Activated CD8-positive, alpha-beta memory T cell treated with anti-CD3 and anti-CD28 coated beads for 1 hour (primary cell): ENCODE results near the gene FSIP1.
A peak's percentile ranks its signal among the peaks of the same experiment; 100 is the strongest.

Source experiments
- DNase-seq, 2 donors: peaks; one replicate each; pipeline ENCODE4 v3.0.0-alpha.2; 2020; ENCODE audit warnings: low read depth in 1 of 2; ENCODE audit errors: extremely low read depth in 1 of 2

Gene FSIP1

DNA sequence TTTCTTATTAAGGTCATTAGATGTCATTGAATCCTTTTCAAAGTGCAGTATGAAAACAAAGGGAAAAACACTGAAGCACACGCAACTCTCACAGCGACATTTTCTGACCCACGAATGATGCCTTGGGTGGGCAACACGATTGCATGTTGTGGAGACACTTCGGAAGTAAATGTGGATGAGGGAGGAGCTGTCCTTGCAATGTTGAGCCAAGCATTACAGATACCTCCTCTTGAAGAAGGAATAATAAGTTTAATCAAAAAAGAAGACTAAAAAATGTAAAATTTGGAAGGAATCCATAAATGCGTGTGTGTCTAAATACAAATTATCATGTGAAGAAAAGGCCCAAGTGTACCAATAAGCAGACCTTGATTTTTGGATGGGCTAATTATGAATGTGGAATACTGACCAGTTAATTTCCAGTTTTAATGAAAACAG, 184.9 kb downstream of the FSIP1 start:
- no peak for DNase-seq

DNA sequence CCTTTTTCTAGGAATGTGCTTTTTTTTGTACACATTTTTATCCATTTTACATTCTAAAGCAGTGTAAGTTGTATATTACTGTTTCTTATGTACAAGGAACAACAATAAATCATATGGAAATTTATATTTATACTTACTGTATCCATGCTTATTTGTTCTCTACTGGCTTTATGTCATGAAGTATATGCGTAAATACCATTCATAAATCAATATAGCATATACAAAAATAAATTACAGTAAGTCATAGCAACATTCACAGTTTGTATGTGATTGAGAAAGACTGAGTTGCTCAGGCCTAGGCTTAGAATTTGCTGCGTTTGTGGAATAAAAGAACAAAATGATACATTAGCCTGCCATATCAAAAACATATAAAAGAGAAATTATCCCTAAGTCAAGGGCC, 185.3 kb downstream of the FSIP1 start:
- no peak for DNase-seq

DNA sequence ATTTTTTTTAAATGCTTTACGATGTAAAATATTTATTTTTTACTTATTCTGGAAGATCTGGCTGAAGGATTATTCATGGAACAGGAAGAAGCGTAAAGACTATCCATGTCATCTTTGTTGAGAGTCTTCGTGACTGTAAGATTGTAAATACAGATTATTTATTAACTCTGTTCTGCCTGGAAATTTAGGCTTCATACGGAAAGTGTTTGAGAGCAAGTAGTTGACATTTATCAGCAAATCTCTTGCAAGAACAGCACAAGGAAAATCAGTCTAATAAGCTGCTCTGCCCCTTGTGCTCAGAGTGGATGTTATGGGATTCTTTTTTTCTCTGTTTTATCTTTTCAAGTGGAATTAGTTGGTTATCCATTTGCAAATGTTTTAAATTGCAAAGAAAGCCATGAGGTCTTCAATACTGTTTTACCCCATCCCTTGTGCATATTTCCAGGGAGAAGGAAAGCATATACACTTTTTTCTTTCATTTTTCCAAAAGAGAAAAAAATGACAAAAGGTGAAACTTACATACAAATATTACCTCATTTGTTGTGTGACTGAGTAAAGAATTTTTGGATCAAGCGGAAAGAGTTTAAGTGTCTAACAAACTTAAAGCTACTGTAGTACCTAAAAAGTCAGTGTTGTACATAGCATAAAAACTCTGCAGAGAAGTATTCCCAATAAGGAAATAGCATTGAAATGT, 186.1 kb downstream of the FSIP1 start:
- no peak for DNase-seq

- DNase-seq = no peak
Measured at GRCh38 chr15:39595338-39596221, 187.1 kb downstream of the FSIP1 start.

DNA sequence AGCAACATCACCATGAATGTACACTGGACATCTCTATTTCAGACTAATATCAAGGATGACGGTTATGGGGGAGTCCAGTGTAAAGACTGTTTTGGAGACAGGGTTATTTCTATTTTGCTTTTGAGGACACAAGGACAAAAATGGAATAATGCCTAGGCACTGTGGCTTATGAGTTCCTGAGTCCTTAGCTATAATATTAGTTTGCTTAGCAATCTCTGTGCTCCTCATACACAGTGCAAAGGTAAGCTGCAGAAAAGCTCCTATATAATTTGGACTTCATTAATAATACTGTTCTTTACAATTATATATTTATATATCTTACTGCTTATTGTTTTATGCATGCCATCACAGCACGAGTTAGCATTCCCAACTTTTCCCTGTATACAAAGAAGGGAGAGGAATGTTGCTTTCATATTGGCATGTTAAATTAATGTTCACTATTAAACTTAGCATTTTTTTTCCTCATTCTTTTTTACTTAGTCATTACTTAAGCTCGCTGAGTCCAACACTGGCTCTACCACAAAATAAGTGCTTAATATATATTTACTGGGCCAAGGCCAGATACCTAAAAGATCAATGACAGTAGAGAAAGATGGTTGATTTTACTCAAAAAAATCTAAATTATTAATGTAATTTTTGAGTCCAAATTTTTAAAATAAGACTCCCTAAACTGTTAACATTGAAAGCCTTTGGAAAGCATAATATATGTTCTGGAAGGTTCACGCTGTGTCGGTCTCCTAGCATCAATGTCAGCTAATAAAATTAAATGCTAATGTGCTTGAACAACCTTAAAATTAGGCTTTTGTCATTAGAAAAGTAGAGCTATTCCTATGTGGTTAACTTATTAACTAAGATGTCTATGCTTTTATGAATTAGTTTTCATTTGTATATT, 187.9 kb downstream of the FSIP1 start:
- DNase-seq = no peak

DNA sequence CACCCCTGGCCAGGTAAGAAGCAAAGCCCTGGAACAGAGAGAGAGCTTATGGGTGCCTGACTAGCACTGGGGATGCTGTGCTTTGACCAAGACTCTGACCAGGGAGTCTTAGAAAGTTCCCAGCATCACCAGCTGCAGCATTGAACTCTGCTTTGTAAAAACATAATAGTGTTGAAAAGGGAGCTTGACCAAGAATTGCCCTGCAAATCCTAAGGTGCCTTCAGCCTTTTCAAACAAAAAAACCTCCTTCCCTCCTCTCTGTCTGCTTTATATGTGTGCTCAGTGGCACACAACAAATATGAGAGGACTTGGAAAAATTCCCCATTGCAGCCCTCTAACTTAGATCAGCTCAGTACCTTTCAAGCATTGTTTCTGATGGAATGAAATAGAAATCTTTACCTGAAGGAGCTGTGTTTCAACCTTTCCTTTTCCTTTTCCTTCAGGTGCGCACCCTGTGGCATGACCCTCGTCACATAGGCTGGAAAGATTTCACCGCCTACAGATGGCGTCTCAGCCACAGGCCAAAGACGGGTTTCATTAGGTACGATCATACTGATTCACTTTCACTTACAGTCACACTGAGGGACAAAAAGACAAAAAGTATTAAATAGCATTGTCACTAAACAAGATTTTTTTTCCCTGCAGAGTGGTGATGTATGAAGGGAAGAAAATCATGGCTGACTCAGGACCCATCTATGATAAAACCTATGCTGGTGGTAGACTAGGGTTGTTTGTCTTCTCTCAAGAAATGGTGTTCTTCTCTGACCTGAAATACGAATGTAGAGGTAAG, 188.8 kb downstream of the FSIP1 start:
- DNase-seq = peak in 1 of 2 donors; percentile 8

DNA sequence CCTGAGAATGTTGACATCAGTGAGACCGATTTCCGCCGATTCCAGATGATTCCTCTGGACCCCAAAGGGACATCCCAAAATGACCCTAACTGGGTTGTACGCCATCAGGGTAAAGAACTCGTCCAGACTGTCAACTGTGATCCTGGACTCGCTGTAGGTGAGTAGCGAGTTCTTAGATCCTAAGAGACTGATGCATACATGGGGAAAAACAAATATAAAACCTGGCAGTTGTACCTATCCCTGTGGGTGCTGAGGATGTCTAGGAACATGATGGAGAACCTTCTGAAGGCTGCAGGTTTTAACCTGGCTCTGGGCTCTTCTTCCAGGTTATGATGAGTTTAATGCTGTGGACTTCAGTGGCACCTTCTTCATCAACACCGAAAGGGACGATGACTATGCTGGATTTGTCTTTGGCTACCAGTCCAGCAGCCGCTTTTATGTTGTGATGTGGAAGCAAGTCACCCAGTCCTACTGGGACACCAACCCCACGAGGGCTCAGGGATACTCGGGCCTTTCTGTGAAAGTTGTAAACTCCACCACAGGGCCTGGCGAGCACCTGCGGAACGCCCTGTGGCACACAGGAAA, 189.5 kb downstream of the FSIP1 start:
- DNase-seq = no peak

DNA sequence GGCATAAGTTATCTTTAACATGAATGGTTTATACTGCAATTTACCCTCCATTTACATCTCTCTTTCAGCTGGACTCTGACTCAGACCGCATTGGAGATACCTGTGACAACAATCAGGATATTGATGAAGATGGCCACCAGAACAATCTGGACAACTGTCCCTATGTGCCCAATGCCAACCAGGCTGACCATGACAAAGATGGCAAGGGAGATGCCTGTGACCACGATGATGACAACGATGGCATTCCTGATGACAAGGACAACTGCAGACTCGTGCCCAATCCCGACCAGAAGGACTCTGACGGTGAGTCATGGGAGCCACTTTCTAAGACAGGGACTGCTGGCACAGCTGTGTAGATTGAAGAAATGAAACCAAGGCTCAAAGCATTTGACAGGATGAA, 190.1 kb downstream of the FSIP1 start:
- no peak for DNase-seq

DNA sequence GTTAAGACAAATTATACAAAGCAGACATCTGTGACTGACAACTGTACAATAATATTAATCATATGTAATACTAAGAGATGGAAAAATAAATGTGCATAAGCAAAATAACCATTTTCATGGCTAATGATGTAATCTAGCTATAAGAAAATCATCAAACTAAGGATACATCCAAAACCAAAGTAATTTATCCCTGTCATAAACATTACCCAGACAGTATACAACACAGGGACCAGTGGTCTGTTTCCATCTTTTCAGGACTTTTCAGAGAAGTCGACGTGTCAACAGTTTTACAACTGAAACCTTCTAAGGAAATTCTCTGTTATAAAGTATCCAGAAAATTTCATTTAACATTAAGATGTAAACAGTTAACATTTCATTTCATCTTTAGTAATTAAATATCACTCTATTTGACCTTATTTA, 190.7 kb downstream of the FSIP1 start:
- DNase-seq = no peak

- DNase-seq = no peak
Measured at GRCh38 chr15:39591141-39591895, 191.3 kb downstream of the FSIP1 start.

DNA sequence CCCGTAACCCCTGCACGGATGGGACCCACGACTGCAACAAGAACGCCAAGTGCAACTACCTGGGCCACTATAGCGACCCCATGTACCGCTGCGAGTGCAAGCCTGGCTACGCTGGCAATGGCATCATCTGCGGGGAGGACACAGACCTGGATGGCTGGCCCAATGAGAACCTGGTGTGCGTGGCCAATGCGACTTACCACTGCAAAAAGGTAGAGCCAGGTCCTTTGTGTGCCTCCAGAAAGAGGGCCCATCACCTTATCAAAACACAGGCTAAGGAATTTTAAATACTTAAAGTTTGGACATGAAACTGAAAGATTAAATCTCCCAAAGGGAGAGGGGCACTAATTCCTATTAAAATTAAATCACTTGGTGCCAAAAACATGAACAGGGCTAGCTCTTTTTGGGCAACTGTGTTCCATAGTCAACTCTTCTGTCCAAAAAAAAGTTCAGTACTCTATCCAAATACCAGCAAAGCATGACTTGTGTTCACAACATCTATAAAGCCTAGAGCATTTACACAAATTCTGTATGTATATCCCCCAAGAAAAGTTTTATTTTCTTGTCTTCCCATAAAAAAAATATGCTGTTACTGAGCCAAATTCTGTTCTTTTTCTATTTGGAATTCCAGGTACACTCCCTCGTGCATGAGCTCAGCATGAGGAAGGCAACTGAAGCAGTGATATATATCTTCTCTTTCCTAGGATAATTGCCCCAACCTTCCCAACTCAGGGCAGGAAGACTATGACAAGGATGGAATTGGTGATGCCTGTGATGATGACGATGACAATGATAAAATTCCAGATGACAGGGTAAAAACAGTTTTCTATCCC, 192.6 kb downstream of the FSIP1 start:
- DNase-seq = no peak

DNA sequence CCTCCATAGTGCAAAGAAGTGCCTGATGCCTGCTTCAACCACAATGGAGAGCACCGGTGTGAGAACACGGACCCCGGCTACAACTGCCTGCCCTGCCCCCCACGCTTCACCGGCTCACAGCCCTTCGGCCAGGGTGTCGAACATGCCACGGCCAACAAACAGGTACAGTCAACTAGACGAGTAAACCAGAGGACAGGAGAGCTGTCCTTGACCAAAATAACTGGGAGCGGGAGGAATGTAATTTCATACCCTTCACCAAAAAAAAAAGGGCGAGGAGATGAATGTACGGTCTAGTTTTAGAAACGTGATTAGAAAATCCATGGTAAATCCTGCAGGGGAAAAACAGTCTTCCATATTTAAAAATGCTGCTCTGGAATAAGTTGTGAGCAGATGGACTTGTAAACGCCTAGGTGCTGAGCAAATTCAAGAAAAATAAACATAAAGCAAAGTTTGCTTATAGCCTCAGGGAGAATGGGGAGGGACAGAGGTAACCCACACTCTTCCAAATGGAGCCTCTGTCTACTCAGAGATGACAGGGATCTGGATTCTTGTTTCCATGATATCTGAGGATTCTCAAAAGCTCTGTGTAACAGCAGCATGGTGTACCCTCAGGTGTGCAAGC, 193.3 kb downstream of the FSIP1 start:
- DNase-seq = no peak

DNA sequence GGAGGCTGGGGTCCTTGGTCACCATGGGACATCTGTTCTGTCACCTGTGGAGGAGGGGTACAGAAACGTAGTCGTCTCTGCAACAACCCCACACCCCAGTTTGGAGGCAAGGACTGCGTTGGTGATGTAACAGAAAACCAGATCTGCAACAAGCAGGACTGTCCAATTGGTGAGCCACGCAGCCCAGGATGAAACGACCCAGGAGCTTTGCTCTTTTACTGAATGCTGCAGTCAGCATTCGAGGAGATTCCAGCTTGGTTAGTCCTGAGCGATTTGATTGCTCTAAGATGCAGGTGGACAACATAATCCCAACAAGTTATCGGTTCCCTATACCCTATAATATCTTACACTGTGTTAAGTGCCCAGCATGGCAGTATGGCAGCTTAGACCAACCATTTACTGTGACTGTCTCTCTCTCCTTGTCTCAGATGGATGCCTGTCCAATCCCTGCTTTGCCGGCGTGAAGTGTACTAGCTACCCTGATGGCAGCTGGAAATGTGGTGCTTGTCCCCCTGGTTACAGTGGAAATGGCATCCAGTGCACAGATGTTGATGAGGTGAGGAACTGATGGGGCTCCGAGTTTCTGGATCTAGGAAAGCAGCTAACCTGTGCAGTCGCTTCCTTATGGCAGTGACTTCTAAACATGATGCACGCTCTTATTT, 194.0 kb downstream of the FSIP1 start:
- DNase-seq = no peak

DNA sequence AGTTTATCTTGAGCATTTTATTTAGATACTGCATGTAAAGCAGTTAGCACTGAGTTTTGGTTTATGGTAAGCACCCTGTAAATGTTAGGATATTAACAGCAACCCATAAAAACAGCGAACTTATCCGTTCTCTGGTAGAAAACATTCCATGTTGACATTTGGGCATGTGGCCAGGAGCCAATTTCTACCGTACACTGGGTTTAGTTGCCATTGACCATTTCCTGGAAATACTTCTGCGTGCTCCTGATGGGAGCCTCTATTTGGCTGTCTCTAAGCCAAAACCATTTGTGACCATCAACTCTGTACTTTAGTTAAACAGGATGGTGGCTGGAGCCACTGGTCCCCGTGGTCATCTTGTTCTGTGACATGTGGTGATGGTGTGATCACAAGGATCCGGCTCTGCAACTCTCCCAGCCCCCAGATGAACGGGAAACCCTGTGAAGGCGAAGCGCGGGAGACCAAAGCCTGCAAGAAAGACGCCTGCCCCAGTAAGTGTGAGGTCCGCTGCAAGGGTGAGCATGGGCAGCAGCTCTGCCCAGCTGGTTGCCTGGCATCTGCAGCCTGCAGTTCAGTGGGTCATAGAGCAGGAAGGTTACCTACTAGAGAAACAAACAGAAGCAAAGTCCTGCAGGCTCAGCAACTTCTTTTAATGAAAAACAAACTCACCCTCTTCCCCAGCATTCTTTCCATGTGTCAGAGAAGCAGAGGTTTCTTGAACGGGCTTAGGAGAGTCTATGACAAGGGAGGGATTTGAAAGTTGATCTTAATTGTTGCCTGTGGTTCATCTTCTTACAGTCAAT, 194.7 kb downstream of the FSIP1 start:
- no peak for DNase-seq

DNA sequence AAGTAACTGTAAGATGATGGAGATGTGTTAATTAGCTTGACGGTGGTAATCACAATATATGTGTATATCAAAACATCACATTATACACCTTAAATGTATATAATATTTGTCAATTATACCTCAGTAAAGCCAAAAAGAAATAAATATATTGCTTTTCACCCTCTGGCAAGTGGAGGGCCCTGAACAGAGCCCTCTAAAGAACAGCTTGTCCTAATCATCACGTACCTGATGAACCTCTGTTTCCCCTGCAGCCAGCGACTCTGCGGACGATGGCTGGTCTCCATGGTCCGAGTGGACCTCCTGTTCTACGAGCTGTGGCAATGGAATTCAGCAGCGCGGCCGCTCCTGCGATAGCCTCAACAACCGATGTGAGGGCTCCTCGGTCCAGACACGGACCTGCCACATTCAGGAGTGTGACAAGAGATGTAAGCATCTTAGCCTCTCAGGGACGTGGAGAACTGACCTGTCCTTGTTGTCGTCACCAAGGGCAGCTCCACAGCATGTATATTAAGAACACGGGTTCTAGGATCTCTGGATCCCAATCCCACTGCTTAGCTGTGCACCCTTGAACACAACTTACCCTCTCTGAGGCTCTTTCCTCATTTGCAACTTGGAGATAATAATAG, 195.4 kb downstream of the FSIP1 start:
- no peak for DNase-seq

DNA sequence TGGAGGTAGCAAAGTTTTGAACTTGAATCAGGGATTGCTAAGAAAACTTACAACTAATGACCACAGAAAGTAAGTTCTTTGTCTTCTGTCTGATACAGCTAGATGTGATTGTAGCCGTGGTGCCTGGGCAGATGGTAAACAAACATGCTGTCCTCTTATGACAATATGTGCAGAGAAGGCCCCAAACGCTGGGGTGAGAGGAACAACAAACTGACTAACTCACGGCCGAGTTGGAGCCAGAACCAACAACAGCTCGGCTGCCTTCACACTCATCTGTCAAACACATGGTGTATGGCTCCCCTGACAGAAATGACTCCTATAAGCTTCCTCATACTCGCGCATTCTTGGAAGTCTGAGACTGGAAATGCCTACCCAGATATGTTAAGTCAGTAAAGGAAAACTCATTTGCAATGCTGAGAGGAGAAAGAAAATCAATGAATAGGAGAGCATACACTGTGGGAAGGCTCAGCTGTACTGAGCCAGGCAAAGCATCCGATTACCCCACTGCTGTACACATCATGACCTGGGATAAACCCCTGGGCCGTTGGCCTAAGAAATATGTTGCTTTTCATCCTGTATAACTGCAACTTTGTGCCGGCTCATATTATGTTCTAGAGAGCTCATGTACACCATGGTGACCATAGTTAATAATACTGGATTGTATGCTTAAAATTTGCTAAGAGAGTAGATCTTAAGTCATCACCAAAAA, 196.1 kb downstream of the FSIP1 start:
- no peak for DNase-seq
